HG03060 (cell line): ENCODE results near the gene C4orf50.
"Not testable (repeated sequence)": the region's sequence is repeated elsewhere in the genome, so short reads cannot be mapped to it uniquely, and the experiment has no call there.

Experiments used
- ATAC-seq: cut with Tn5 transposase; IDR thresholded peaks from one replicate; pipeline ENCODE4 v1.9.1; 2021; ENCODE audit warnings: low read depth, moderate number of reproducible peaks; ENCODE audit not compliant: unreplicated experiment

Gene C4orf50

DNA sequence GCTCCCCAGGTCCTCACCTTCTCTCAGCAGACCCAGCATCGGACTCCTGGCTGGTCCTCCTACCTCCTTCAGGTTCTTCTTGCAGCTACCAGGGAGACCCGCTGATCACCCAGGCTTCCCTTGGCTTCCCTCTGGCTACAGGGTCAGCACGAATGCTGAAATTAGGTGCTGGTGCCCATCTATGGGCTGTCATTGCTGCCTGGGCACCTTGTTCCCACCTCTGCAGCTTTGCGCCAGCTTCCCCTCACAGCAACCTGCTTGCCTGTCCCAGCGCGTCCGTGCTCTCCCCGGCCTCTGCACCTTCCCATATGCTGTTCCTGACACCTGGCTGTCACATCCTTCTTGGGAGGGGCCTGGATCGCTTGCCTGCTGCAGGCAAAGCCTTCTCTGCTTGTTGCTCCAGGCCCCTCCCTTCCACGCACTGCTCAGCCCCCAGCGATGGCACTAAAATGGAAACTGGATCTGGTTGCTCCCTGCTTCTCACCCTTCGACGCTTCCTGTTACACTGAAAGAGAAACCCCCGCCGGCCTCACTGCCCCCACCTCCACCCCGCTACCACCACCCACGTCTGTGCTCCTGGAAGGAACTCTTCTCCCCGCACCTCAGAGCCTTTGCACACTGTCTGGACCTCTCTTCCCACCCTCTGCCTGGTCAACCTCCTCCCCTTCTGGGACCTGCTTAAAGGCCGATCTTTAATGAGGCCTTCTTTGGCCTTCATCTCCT lies 22.2 kb downstream of the C4orf50 start:
- no peak for ATAC-seq

DNA sequence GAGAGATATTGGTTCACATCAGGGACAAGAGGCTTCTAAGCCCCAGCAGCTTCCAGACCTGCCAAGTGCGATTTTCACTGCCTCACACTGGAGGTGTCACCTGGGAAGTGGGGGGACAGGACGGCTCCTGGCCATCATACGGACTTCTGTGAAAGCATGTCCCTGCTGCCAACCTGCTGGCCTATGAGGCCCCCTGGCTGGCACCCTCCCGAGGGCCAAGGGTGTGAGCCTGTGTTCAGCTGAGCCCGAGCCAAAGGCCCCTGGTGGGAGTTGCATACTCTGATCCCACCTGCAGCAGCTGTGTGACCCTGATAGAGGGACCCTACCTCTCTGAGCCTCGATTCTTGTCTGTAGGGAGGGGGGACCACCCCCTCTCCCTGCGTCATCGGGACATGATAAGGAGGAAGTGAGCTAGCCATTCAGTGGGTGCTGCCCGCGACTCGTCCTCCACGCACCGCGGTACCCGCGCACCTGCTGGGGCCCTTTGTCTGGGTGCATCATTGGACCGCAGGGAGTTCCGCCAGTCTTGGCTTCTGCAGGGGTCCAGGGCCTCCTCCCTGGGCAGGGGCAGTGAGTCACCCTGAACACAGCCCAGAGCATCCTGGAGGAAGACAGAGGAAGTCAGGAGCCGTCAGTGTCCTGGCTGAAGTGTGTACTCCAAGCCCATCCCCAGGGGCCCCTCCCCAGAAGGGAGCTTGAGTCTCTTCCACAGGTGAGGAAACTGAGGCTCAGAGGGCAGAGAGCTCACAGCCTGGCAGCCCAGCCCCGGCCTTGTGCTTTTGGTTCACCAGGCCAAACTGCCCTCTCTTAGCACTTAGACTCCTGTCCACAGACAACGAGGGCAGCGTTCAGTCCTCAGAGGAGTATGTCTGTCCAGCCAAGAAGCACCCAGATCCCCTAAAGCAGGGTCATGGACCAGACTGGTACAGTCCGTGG lies 24.1 kb downstream of the C4orf50 start:
- no peak for ATAC-seq

GRCh38 chr4:5993346-5993745 lies 24.9 kb downstream of the C4orf50 start:
- not testable (repeated sequence) for ATAC-seq

DNA sequence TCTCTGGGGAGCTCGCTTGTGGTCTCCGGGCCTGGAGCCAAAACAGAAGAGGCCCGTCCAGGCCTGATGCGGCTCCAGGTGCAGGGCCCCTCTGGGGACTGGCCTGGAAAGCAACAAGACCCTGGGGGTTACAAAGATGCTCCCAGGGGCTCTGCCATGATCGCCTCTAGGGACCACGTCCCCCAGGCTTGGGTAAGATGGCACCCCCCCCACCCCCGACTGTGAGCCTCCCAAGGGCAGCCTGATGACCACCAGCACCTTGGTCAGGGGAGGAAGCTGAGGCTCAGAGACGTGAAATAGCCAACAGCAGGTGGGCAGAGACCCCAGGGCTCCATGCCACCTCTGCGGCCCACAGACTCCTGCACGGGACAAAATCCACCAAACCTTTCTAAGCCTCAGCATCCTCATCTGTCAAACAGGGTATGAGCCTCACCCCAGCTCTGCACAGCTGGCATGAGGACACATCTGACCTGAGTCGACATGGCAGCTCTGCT lies 25.4 kb downstream of the C4orf50 start:
- no peak for ATAC-seq

GRCh38 chr4:5992171-5992827 lies 25.9 kb downstream of the C4orf50 start:
- no peak for ATAC-seq

DNA sequence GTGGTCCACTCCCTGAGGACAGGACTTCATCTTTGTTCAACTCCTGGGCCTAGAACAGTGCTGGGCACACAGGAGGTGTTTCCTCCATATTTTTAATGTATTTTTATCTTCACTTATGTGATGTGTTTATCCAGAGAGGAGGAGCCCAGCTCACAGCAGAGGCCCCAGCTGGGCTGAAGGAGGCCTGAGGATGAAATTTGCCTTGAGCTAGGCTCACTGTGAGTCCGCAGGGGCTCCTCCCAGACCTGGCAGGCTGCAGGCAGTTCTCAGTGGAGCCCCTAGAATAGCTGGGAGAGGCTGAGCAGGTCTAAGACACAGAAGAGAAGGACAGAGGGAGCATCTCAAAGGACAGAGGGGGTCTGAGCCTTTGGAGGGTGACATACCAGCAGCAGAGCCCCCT lies 26.8 kb downstream of the C4orf50 start:
- ATAC-seq, result no peak

DNA sequence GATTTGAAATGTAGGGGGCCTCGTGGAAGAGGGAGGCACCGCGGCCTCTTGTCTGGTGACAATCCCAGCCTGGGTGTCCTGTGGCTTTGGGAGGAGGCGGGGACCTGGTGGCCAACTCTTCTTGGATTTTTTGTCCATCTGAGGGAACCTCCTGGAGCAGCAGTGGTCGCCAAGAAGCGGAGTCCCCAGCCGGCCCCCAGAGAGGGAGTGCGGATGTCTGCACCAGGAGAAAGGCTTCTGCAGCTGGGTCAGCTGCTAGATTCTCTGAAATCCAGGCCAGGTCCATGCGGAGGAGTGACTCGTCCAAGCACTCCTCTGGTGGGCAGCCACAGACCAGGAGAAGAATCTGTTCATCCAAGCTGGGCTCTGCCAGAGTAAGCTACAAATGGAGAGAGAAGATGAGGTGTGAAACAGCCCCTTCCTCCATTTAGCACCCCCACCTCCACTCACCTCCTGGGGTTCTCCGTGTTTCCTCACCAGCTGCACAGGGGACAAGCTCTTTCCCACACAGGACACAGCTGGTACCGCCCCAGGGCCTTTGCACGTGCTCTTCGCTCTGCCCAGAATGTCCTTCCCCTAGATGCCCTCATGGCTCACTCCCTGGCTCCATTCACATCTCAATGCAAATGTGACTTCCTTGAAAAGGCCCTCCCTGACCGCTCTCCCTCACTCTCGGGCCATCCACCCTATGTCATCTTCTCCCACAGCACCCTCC lies 27.6 kb downstream of the C4orf50 start:
- ATAC-seq, result no peak

- no peak for ATAC-seq
Observed at GRCh38 chr4:5989236-5990225, 28.7 kb downstream of the C4orf50 start.

GRCh38 chr4:5988086-5988845 lies 30.0 kb downstream of the C4orf50 start:
- ATAC-seq, result no peak

- ATAC-seq, result no peak
Observed at GRCh38 chr4:5984843-5985242, 33.4 kb downstream of the C4orf50 start.

DNA sequence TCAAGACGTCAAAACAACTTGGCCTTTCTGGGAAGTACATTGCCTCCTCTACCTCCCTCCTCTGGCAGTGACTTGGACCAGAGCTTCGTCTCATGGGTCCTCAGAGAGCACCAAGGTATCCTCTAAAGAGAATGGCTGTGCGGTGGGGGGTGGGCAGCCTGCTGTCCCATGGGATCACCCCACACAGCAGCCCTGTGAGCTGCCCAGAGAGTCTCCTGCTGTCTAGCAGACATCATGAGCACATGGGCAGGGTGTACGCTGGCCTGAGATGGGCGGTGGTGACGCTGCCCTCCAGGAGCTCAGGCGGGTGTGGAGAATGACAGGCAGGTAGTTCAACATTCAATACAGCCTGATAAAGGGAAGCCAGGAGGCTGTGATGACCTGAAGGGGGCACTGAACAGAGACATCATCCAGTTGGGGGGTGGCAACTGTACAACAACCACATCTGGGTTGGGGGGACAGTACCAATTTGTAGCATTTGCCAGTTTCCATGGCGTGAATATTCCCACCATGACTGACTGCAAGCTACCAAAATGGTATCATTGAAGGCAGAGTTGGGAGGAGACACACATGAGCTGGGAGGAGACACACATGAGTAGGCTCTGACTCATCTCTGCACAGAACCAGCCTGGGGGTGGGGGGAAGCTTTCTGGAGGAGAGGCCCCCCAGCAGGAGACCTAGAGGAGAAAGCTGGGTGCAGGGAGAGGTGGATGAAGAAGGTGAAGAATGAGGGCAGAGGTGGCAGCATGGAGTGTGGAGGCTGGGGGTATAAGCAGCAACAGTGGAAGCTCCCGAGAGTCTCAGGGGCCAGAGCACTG lies 35.9 kb downstream of the C4orf50 start:
- no peak for ATAC-seq

DNA sequence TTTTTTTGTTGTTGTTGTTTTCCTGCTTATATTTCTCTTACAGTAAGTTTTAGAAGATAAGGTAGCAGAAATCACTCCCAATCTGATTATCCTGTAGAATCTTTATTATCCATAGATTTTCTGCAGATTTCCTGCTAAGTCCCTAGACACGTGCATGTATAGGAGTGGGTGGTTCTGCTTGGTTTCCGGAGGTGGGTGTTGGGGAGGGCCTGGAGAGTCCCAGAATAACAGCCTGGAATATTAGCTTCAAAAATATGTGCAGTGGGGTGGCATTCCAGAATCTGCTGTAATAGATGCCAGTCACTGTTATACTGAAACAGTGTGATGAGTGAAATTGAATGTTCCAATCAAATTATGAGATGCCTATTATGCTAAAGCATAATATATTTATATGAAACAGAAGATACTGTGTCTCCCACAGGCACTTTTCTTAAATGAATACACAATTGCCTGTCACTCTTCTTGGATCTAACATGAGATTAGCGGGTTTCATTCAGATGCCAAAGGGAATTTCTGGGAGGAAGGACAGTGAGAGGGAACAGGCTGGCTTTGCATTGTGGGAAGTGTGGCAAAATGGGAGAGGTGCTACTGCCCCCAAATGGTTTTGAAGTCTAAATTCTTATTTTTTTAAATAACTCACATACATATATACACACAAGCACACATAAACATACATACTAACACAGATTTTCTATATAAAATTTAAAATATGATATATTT lies 37.6 kb downstream of the C4orf50 start:
- ATAC-seq, result no peak

DNA sequence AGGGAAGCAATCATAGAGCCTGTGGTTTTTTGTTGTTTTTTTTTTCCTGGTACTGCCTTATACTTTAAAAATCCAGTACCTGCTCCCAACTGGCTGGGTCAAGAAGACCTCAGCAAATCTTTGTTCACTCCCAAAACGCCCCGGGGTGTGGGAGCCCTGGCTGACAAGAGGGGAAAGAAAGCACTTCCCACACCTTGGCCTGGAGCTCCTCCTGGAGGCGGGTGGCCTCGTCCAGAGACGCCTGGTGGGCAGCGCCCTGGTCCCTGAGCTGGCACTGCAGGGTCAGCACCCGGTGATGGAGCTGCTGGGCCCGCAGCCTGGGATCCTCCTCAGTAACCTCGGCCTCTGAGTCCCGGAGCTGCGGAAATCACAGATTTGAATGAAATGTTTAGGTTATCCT lies 38.2 kb downstream of the C4orf50 start:
- ATAC-seq, result no peak

- no peak for ATAC-seq
Observed at GRCh38 chr4:5976921-5977320, 41.3 kb downstream of the C4orf50 start.

GRCh38 chr4:5976431-5976830 lies 41.8 kb downstream of the C4orf50 start:
- ATAC-seq, result no peak

- ATAC-seq, result no peak
Observed at GRCh38 chr4:5974321-5974720, 43.9 kb downstream of the C4orf50 start.
